ENCODE results near the gene IFT52. TPM values are rescaled to one million over a fixed set of nuclear protein-coding genes. Genes with fewer than 3 reads are reported as not detected.

IFT52 gene
- total RNA-seq, 4 donors from 2014 or later, result 20.1 to 40.4 (median 28.7) TPM

DNA sequence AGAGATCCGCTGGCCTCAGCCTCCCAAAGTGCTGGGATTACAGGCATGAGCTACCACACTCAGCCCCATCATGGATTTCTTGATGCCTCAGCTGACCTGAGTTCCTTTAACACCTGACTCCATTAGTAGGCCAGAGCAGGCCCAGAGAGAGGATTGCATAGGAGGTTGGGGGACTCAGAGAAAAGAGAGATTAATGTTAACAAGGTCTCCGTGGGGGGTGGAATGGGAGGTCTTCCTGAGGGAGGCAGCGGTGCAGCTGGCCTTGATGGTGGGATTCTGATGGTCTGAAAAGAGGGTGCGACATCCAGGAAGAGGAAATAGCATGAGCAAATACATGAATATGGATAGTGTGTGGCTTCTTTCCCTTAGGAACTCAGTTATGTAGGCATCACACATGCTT is 22.0 kb upstream of the IFT52 start:
- intact Hi-C loops (cut with DNase I), result no loop called here
- Histone ChIP-seq H3K36me3 (no peaks in the 10 kb centered on the region), H3K4me3 (replicated peaks in 1 of 3) (no peak overlapping the region), H3K27me3 (no peaks in the 10 kb centered on the region), H3K4me1 (no peaks in the 10 kb centered on the region), H3K9me3 (no peaks in the 10 kb centered on the region), H3K27ac (no peak overlapping the region)
- no peak for TF ChIP-seq POLR2A (IDR thresholded peaks at IDR 0.05)
- TF ChIP-seq, protein P1, sequence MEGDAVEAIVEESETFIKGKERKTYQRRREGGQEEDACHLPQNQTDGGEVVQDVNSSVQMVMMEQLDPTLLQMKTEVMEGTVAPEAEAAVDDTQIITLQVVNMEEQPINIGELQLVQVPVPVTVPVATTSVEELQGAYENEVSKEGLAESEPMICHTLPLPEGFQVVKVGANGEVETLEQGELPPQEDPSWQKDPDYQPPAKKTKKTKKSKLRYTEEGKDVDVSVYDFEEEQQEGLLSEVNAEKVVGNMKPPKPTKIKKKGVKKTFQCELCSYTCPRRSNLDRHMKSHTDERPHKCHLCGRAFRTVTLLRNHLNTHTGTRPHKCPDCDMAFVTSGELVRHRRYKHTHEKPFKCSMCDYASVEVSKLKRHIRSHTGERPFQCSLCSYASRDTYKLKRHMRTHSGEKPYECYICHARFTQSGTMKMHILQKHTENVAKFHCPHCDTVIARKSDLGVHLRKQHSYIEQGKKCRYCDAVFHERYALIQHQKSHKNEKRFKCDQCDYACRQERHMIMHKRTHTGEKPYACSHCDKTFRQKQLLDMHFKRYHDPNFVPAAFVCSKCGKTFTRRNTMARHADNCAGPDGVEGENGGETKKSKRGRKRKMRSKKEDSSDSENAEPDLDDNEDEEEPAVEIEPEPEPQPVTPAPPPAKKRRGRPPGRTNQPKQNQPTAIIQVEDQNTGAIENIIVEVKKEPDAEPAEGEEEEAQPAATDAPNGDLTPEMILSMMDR (IDR thresholded peaks at IDR 0.05), result no peak
- 96 to 97% methylated on average over 4 of the region's 4 CpGs for WGBS, 2 donors
- no peak for DNase-seq

DNA sequence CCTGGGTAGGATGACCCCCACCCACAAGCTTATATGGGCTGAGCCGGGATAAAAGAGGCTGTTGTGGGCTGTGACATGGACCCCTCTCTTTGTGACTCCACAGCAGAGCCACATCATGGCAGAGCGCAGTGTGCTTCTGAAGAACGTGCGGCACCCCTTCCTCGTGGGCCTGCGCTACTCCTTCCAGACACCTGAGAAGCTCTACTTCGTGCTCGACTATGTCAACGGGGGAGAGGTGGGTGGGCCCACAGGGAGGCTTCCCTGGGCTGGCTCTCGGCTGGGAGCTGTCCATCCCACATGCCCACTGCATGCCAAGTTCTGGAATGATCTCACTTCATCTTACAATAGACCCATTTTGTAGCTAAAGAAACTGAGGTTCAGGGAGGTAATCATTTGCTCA is 21.5 kb upstream of the IFT52 start:
- Histone ChIP-seq H3K4me1 (no peaks in the 10 kb centered on the region), H3K4me3 (replicated peaks in 1 of 3) (no peak overlapping the region), H3K27ac (no peak overlapping the region), H3K9me3 (no peaks in the 10 kb centered on the region), H3K27me3 (no peaks in the 10 kb centered on the region), H3K36me3 (no peaks in the 10 kb centered on the region)
- intact Hi-C loops (cut with DNase I), result no loop called here
- DNase-seq, result no peak
- WGBS, 2 donors, result 87 to 88% methylated on average over 1 to 10 of the region's 10 CpGs
- TF ChIP-seq, protein P1 (IDR thresholded peaks at IDR 0.05), result no peak
- no peak for TF ChIP-seq POLR2A (IDR thresholded peaks at IDR 0.05)

DNA sequence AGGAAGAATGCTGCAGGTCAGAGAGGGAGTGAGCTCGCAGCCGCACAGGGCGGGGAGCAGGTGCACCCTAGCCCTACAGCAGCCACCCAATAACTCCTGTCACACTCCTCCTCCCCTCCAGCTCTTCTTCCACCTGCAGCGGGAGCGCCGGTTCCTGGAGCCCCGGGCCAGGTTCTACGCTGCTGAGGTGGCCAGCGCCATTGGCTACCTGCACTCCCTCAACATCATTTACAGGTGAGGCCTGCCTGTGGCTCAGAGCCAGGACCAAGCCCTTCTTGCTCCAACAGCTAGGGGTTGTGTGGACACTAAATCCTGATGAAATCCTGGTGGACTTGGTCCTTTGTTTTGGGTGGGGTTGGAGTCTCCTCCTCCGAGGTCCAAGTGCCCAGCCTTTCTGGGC is 20.2 kb upstream of the IFT52 start:
- no peak overlapping the region for H3K27ac ChIP-seq
- intact Hi-C loops (cut with DNase I), result no loop called here

GRCh38 chr20:43571310-43571709 is 19.4 kb upstream of the IFT52 start:
- H3K4me1 ChIP-seq, result no peaks in the 10 kb centered on the region
- no peaks in the 10 kb centered on the region for H3K27me3 ChIP-seq
- intact Hi-C loops (cut with DNase I), result no loop called here
- no peaks in the 10 kb centered on the region for H3K9me3 ChIP-seq
- no peaks in the 10 kb centered on the region for H3K36me3 ChIP-seq
- TF ChIP-seq, protein P1 (IDR thresholded peaks at IDR 0.05), result no peak
- no peak for TF ChIP-seq POLR2A (IDR thresholded peaks at IDR 0.05)
- H3K27ac ChIP-seq, result no peak overlapping the region
- no peak for DNase-seq
- no peak overlapping the region for H3K4me3 ChIP-seq (replicated peaks in 1 of 3)
- 83 to 90% methylated on average over 3 of the region's 3 CpGs for WGBS, 2 donors

More for the DNA sequence above, 20.2 kb upstream of the IFT52 start:
- no peaks in the 10 kb centered on the region for H3K9me3 ChIP-seq
- H3K36me3 ChIP-seq, result no peaks in the 10 kb centered on the region
- H3K4me3 ChIP-seq (replicated peaks in 1 of 3), result no peak overlapping the region
- WGBS, 2 donors, result 78 to 87% methylated on average over 10 of the region's 10 CpGs
- H3K27me3 ChIP-seq, result no peaks in the 10 kb centered on the region
- H3K4me1 ChIP-seq, result no peaks in the 10 kb centered on the region
- no peak for DNase-seq
- TF ChIP-seq POLR2A (IDR thresholded peaks at IDR 0.05), result no peak

- H3K4me1 ChIP-seq, result no peaks in the 10 kb centered on the region
- DNase-seq, result no peak
- H3K27me3 ChIP-seq, result no peaks in the 10 kb centered on the region
- no peaks in the 10 kb centered on the region for H3K36me3 ChIP-seq
- intact Hi-C loops (cut with DNase I), result no loop called here
- H3K9me3 ChIP-seq, result no peaks in the 10 kb centered on the region
- TF ChIP-seq, protein P1 (IDR thresholded peaks at IDR 0.05), result no peak
- TF ChIP-seq POLR2A (IDR thresholded peaks at IDR 0.05), result no peak
- no peak overlapping the region for H3K27ac ChIP-seq
- WGBS, 2 donors, result 86 to 94% methylated on average over 2 to 6 of the region's 6 CpGs
- no peak overlapping the region for H3K4me3 ChIP-seq (replicated peaks in 1 of 3)
These were observed 19.0 kb upstream of the IFT52 start for GRCh38 chr20:43571771-43572170.

DNA sequence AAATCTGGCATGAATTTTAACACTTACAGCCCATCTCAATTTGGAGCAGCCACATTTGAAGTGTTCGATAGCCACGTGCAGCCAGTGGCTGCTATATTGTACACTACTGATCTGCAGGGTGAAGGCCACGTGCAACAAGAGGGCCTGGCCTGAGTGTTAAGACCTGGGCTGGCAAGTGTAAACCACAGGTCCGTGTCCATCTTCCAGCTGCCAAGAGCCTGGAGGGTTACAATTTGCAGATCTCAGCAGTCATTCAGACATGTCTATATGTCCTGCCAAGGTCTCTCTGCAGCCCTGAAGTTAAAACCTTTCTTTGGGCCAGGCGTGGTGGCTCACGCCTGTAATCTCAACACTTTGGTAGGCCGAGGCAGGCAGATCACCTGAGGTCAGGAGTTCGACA is 17.8 kb upstream of the IFT52 start:
- Histone ChIP-seq H3K27ac (no peak overlapping the region), H3K4me1 (no peaks in the 10 kb centered on the region), H3K9me3 (no peaks in the 10 kb centered on the region), H3K27me3 (no peaks in the 10 kb centered on the region), H3K4me3 (replicated peaks in 1 of 3) (no peak overlapping the region), H3K36me3 (no peaks in the 10 kb centered on the region)
- TF ChIP-seq, protein P1 (IDR thresholded peaks at IDR 0.05), result no peak
- no peak for TF ChIP-seq POLR2A (IDR thresholded peaks at IDR 0.05)
- no peak for DNase-seq
- intact Hi-C loops (cut with DNase I), result no loop called here
- WGBS, 2 donors, result 86 to 90% methylated on average over 6 to 8 of the region's 8 CpGs
